ENCODE data around the gene BAG5. TPM values are rescaled to one million over a fixed set of nuclear protein-coding genes. Genes with fewer than 3 reads are reported as not detected.
"Not testable (repeated sequence)": the region's sequence is repeated elsewhere in the genome, so short reads cannot be mapped to it uniquely, and the experiment has no call there.

The BAG5 gene
- total RNA-seq, 1 experiment from 2014 or later, result 29.2 TPM

DNA sequence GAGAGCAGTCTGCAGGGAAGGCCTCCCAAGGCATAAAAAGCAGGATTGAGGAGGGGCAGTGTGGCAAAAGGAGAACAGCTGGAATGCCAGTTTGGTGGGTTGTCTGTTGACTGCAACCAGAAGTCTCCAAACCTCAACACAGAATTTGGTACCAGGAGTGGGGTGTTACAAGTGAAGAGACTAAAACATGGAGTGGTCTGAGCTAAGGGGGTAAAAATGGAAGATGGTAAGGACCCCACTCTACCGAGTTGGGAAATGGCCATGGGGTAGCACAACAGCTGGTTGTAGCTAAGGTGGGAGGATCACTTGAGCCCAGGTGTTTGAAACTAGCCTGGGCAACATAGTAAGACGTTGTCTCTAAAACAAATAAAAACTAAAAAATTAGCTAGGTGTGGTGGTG, 48.8 kb upstream of the BAG5 start (continued):
- TF ChIP-seq ZNF396 (CRISPR knock-in tag; IDR thresholded peaks at IDR 0.05; ENCODE audit: borderline replicate concordance) (no peak), TEAD4 (CRISPR knock-in tag; IDR thresholded peaks at IDR 0.05) (no peak)

DNA sequence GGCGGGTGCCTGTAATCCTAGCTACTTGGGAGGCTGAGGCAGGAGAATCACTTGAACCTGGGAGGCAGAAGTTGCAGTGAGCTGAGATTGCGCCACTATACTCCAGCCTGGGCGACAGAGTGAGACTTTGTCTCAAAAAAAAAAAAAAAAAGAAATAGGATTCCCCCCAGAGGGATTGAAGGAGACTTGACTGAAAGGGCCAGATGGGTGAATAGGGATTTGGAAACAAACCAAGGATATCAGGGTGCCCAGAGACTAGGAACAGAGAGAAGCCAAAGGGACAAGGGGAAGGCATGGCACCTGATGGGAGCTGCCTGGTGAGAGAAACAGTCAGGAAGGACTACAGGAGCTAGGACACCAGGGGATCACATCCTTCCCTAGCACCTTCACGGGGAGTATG, 46.6 kb upstream of the BAG5 start:
- H3K9me3 Mint-ChIP-seq, result peaks cover 13% of the 10 kb centered on the region
- DNase-seq (ENCODE audit: low spot score); CTCF ChIA-PET; POLR2A ChIA-PET; H3K4me3 Mint-ChIP-seq; ATAC-seq; H3K27ac Mint-ChIP-seq: not testable (repeated sequence)
- H3K4me1 Mint-ChIP-seq, result peaks cover 14% of the 10 kb centered on the region
- peaks cover 44% of the 10 kb centered on the region for H3K27me3 Mint-ChIP-seq (ENCODE audit: low read depth)
- peaks cover 12% of the 10 kb centered on the region for H3K36me3 Mint-ChIP-seq

DNA sequence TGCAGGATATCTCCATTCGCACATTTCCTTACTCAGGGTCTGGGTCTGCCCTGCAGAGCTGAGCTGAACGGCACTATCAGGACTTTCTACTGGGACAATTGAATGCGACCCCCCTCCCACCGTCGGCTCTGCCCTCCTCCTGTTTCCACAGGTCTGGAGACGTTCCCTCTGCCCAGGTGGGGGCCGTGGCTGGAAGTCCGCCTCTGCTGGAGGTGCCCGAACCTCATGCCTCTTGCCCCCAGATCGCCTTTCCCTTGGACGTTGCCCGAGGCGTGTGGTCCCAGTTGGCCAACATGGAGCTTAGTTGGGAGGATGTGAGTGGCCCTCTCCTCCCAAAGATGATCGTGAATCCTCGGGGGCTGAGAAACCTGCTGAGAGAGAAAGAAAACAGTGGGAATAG, 45.4 kb upstream of the BAG5 start:
- ChIA-PET CTCF (interaction anchor here (1.4 to 1.6 kb wide), 2 partner anchors 86 to 89 kb away, joined by 3 to 8 read pairs; no protein-coding TSS in a partner anchor), POLR2A (interaction anchor here (0.6 kb wide), 1 partner anchor 17 kb away, joined by 3 read pairs; no protein-coding TSS in a partner anchor)
- H3K27ac Mint-ChIP-seq, result no peak overlapping the region

More for the DNA sequence above, 45.4 kb upstream of the BAG5 start:
- Mint-ChIP-seq H3K4me3 (no peak overlapping the region), H3K9me3 (peaks cover 13% of the 10 kb centered on the region), H3K36me3 (peaks cover 12% of the 10 kb centered on the region), H3K4me1 (peaks cover 14% of the 10 kb centered on the region), H3K27me3 (ENCODE audit: low read depth) (peaks cover 44% of the 10 kb centered on the region)
- ATAC-seq (no peak), DNase-seq (ENCODE audit: low spot score) (no peak)
- TF ChIP-seq ZNF423 (CRISPR knock-in tag; IDR thresholded peaks at IDR 0.05), result no peak
- TF ChIP-seq, protein P1, sequence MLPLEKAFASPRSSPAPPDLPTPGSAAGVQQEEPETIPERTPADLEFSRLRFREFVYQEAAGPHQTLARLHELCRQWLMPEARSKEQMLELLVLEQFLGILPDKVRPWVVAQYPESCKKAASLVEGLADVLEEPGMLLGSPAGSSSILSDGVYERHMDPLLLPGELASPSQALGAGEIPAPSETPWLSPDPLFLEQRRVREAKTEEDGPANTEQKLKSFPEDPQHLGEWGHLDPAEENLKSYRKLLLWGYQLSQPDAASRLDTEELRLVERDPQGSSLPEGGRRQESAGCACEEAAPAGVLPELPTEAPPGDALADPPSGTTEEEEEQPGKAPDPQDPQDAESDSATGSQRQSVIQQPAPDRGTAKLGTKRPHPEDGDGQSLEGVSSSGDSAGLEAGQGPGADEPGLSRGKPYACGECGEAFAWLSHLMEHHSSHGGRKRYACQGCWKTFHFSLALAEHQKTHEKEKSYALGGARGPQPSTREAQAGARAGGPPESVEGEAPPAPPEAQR (CRISPR knock-in tag; IDR thresholded peaks at IDR 0.05), result no peak
- TF ChIP-seq, protein P2, sequence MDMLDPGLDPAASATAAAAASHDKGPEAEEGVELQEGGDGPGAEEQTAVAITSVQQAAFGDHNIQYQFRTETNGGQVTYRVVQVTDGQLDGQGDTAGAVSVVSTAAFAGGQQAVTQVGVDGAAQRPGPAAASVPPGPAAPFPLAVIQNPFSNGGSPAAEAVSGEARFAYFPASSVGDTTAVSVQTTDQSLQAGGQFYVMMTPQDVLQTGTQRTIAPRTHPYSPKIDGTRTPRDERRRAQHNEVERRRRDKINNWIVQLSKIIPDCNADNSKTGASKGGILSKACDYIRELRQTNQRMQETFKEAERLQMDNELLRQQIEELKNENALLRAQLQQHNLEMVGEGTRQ (CRISPR knock-in tag; IDR thresholded peaks at IDR 0.05), result no peak
- TF ChIP-seq ZNF317 (CRISPR knock-in tag; IDR thresholded peaks at IDR 0.05; ENCODE audit: borderline replicate concordance, low read depth), result no peak
- no peak for TF ChIP-seq PRRX2 (CRISPR knock-in tag; IDR thresholded peaks at IDR 0.05)
- TF ChIP-seq, protein P3, sequence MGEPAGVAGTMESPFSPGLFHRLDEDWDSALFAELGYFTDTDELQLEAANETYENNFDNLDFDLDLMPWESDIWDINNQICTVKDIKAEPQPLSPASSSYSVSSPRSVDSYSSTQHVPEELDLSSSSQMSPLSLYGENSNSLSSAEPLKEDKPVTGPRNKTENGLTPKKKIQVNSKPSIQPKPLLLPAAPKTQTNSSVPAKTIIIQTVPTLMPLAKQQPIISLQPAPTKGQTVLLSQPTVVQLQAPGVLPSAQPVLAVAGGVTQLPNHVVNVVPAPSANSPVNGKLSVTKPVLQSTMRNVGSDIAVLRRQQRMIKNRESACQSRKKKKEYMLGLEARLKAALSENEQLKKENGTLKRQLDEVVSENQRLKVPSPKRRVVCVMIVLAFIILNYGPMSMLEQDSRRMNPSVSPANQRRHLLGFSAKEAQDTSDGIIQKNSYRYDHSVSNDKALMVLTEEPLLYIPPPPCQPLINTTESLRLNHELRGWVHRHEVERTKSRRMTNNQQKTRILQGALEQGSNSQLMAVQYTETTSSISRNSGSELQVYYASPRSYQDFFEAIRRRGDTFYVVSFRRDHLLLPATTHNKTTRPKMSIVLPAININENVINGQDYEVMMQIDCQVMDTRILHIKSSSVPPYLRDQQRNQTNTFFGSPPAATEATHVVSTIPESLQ (CRISPR knock-in tag; IDR thresholded peaks at IDR 0.05), result no peak
- TF ChIP-seq HMGA2 (CRISPR knock-in tag; IDR thresholded peaks at IDR 0.05), result no peak
- no peak for TF ChIP-seq TEAD4 (CRISPR knock-in tag; IDR thresholded peaks at IDR 0.05)
- no peak for TF ChIP-seq CDX4 (CRISPR knock-in tag; IDR thresholded peaks at IDR 0.05; ENCODE audit: borderline replicate concordance)
- TF ChIP-seq JUN (CRISPR knock-in tag; IDR thresholded peaks at IDR 0.05), result no peak
- TF ChIP-seq ZBTB21 (CRISPR knock-in tag; IDR thresholded peaks at IDR 0.05; ENCODE audit: borderline replicate concordance), result no peak
- TF ChIP-seq TP53 (CRISPR knock-in tag; IDR thresholded peaks at IDR 0.05), result no peak
- TF ChIP-seq, protein P4, sequence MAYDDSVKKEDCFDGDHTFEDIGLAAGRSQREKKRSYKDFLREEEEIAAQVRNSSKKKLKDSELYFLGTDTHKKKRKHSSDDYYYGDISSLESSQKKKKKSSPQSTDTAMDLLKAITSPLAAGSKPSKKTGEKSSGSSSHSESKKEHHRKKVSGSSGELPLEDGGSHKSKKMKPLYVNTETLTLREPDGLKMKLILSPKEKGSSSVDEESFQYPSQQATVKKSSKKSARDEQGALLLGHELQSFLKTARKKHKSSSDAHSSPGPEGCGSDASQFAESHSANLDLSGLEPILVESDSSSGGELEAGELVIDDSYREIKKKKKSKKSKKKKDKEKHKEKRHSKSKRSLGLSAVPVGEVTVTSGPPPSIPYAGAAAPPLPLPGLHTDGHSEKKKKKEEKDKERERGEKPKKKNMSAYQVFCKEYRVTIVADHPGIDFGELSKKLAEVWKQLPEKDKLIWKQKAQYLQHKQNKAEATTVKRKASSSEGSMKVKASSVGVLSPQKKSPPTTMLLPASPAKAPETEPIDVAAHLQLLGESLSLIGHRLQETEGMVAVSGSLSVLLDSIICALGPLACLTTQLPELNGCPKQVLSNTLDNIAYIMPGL (CRISPR knock-in tag; IDR thresholded peaks at IDR 0.05), result no peak
- no peak for TF ChIP-seq IRF2 (CRISPR knock-in tag; IDR thresholded peaks at IDR 0.05; ENCODE audit: borderline replicate concordance, low read depth)
- TF ChIP-seq, protein P5, sequence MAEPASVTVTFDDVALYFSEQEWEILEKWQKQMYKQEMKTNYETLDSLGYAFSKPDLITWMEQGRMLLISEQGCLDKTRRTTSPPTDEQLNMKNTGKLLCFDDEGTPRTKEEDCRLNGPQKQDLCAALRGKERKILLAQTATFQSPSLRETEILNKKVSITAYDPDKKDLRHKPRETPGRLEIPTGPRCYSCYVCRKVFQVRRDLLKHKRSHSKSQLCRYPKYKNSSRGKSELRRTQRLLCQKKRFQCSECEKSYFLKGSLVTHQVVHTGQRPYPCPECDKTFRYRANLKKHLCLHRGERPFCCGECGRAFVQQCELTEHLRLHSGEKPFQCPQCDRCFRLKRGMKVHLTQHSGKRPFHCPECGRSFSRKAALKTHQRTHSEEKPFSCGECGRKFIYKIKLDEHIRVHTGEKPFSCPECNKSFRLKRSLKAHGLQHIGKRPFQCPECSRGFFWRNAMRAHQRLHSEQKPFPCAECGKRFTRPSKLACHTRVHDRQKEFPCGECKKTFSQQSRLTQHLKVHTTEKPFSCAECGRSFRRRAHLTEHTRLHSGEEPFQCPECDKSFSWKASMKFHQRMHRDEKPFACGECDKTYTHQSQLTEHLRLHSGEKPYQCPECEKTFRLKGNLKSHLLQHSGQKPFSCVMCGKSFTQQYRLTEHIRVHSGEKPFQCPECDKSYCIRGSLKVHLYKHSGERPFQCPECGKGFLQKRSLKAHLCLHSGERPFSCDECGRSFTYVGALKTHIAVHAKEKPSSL (CRISPR knock-in tag; conservative IDR thresholded peaks at IDR 0.05), result no peak
- no peak for TF ChIP-seq JAZF1 (CRISPR knock-in tag; IDR thresholded peaks at IDR 0.05)
- TF ChIP-seq NR1H2 (CRISPR knock-in tag; IDR thresholded peaks at IDR 0.05), result no peak
- TF ChIP-seq CBFB (CRISPR knock-in tag; IDR thresholded peaks at IDR 0.05; ENCODE audit: low read depth), result no peak
- TF ChIP-seq, protein P6, sequence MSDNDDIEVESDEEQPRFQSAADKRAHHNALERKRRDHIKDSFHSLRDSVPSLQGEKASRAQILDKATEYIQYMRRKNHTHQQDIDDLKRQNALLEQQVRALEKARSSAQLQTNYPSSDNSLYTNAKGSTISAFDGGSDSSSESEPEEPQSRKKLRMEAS (CRISPR knock-in tag; IDR thresholded peaks at IDR 0.05), result no peak

All from WTC11 (cell line).